Mucosa of descending colon (tissue), 3 donors: ENCODE results near the gene RNU6-1. TPM values are rescaled to one million over a fixed set of nuclear protein-coding genes. Genes with fewer than 3 reads are reported as not detected.

Experiments
- ATAC-seq: fragments of 200-7000 bp; cut with Tn5 transposase; one replicate; pipeline ENCODE4 v1.9.1; 2020; ENCODE audit warnings: mild to moderate bottlenecking, moderate library complexity
- DNase-seq, 3 donors: peaks; one replicate each; pipeline ENCODE4 v3.0.0-alpha.2; 2020
- H3K36me3 ChIP-seq: fragments of 200-600 bp; one replicate; pipeline ENCODE4 v1.8.0; 2021; ENCODE audit warnings: low read depth, mild to moderate bottlenecking
- H3K4me1 ChIP-seq: fragments of 200-600 bp; one replicate; pipeline ENCODE4 v1.8.0; 2021; ENCODE audit warnings: low read depth, mild to moderate bottlenecking
- H3K4me3 ChIP-seq: fragments of 200-600 bp; one replicate; pipeline ENCODE4 v1.8.0; 2021; ENCODE audit warnings: mild to moderate bottlenecking
- H3K9me3 ChIP-seq: fragments of 200-600 bp; one replicate; pipeline ENCODE4 v1.8.0; 2021; ENCODE audit warnings: mild to moderate bottlenecking
- intact Hi-C, 2 donors: fragments of 100-400 bp; cut with DNase I in 1 of 2; cut with micrococcal nuclease in 1 of 2; formaldehyde crosslinking; loops; one replicate each; pipeline versions ENCODE4 v1.11.0 to v1.11.1; 2022; cut with DNase I, micrococcal nuclease
- total RNA-seq, 3 donors: library from RNA; stranded (reverse); fragmentation: NEBNext Ultra II Directional in 2 of 3; extraction: Animal tissue kit (Norgen Biotek cat#: 25700) in 2 of 3; gene quantifications; one replicate each; pipeline versions ENCODE4 v1.2.1 to v1.2.4, GENCODE V29; 2021 to 2023
- TF ChIP-seq, protein P1 (sequence below): fragments of 200-600 bp; IDR thresholded peaks from one replicate; pipeline ENCODE4 v1.8.0; 2022; ENCODE audit warnings: antibody characterized with exemption, mild to moderate bottlenecking
- donor health status: DM: no; HTN: no; CAD: no; lungs with moderate emphysema.
- donor health status: DM: no; HTN: no; CAD: no.
- donor health status: DM: no; HTN: yes; CAD: no.

Gene RNU6-1
- total RNA-seq, 3 donors from 2014 or later = not detected

DNA sequence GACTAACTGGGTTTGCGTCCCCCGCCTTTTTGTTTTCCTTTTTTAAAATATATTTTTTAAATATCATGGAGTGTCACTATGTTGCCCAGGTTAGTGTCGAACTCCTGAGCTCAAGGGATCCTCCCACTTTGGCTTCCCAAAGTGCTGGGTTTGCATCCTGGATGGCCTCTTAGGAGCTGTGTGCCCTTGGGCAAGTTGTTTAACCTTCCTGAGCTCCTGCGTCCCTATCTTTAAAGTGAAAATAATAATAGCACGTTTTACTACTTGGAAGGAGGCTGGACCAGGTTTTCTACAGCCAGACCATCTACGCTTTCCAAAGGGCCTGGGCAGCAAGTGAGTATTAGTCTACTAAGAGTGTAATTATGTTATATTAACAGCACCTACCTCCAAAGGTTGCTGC lies 44.2 kb upstream of the RNU6-1 start:
- no peak for DNase-seq
- TF ChIP-seq, protein P1, sequence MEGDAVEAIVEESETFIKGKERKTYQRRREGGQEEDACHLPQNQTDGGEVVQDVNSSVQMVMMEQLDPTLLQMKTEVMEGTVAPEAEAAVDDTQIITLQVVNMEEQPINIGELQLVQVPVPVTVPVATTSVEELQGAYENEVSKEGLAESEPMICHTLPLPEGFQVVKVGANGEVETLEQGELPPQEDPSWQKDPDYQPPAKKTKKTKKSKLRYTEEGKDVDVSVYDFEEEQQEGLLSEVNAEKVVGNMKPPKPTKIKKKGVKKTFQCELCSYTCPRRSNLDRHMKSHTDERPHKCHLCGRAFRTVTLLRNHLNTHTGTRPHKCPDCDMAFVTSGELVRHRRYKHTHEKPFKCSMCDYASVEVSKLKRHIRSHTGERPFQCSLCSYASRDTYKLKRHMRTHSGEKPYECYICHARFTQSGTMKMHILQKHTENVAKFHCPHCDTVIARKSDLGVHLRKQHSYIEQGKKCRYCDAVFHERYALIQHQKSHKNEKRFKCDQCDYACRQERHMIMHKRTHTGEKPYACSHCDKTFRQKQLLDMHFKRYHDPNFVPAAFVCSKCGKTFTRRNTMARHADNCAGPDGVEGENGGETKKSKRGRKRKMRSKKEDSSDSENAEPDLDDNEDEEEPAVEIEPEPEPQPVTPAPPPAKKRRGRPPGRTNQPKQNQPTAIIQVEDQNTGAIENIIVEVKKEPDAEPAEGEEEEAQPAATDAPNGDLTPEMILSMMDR = no peak
- ATAC-seq = no peak
- Histone ChIP-seq H3K4me3 (no peak overlapping the region), H3K36me3 (no peaks in the 10 kb centered on the region), H3K4me1 (peaks cover 8% of the 10 kb centered on the region), H3K9me3 (no peaks in the 10 kb centered on the region)
- intact Hi-C loops = no loop called here

DNA sequence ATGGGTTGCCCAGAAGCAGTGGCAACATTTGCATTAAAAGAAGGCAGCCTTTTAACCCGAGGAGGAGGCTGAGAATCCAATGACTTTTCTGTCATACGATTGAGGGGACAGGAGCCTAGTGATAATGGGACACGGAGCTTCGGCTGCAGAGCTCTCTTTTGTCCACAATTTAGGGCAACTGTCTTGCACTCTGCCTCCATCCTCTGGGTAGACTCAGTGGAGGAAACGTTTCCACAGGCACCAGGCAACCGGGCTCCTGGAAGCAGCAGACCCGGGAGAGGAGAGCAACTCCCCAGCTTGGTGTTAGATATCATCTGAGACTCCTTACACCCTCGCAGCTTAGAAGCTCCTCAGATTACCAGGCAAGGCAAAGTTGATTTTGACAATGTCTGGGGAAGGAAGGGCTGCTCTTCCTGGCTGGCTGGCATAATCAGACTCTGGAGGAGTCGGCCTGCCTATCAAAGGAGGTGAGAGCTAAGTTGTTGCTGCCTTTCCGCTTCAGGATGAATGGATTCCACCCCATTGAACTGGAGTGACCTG lies 43.5 kb upstream of the RNU6-1 start:
- Histone ChIP-seq H3K9me3 (no peaks in the 10 kb centered on the region), H3K4me3 (no peak overlapping the region), H3K36me3 (no peaks in the 10 kb centered on the region), H3K4me1 (peaks cover 8% of the 10 kb centered on the region)
- TF ChIP-seq, protein P1 = no peak
- DNase-seq (no peak), ATAC-seq (no peak)
- intact Hi-C loops = no loop called here

DNA sequence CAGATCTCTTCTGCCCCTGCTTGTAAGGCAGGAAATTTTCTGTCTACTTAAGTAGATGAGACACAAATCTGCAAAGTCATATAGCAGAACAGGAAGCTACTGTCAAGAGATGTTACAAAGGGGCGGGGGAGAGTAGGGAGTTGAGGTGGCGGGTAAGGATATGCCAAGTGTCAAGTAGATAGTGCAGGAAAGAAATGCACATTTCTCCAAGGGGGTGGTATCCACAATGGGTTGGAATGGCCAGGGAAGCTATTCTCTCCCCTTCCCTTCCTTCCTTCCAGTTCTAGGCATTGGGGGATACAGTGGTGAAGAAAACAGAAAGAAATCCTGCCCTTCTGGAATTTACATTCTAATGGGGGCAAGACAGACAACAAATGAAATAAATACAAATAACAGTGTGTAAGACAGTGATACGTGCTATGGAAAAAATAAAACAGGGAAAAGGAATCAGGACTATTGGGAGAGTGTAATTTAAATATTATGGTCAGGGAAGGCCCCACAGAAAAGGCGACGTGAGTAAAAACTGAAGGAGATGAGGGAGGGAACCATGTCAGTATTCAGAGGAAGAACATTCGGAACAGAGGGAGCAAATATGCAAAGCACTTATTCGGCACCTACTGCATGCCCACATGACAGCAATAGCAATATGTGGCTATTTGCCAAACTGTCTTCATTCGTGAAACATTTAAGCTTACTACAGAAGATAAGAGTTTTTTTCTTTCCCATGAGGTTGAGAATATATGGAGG lies 42.8 kb upstream of the RNU6-1 start:
- peaks cover 8% of the 10 kb centered on the region for H3K4me1 ChIP-seq
- H3K36me3 ChIP-seq = no peaks in the 10 kb centered on the region
- intact Hi-C loops = no loop called here
- no peak overlapping the region for H3K4me3 ChIP-seq
- ATAC-seq (no peak), DNase-seq (no peak)
- H3K9me3 ChIP-seq = no peaks in the 10 kb centered on the region
- TF ChIP-seq, protein P1 = no peak

DNA sequence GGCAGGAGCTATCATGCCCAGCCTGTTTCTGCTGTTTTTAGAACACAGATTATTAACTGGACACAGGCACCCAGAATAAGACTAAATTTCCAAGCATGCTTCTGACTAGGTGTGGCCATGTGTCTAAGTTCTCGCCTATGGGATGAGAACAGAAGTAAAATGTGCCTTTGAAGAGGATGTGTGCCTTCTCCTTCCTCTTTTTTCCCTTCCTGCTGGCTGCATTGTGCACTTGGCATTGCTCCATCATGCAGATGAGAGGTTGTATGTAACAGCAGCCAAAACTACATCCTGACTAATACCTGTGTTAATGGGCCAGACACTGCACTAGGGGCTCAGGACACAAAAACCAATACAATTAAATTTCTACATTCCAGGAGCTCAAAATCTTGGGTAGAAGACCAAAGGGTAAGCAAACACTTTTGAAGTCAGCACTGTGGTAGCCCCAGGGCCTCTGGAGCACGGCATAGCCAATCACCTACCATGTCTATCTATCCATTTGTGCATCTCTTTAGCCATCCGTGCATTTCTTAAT lies 40.9 kb upstream of the RNU6-1 start:
- ATAC-seq = no peak
- Histone ChIP-seq H3K4me1 (peaks cover 8% of the 10 kb centered on the region), H3K9me3 (no peaks in the 10 kb centered on the region), H3K4me3 (no peak overlapping the region), H3K36me3 (no peaks in the 10 kb centered on the region)
- intact Hi-C loops = no loop called here
- TF ChIP-seq, protein P1 = no peak
- DNase-seq = peak in 1 of 3 donors; percentile 29

DNA sequence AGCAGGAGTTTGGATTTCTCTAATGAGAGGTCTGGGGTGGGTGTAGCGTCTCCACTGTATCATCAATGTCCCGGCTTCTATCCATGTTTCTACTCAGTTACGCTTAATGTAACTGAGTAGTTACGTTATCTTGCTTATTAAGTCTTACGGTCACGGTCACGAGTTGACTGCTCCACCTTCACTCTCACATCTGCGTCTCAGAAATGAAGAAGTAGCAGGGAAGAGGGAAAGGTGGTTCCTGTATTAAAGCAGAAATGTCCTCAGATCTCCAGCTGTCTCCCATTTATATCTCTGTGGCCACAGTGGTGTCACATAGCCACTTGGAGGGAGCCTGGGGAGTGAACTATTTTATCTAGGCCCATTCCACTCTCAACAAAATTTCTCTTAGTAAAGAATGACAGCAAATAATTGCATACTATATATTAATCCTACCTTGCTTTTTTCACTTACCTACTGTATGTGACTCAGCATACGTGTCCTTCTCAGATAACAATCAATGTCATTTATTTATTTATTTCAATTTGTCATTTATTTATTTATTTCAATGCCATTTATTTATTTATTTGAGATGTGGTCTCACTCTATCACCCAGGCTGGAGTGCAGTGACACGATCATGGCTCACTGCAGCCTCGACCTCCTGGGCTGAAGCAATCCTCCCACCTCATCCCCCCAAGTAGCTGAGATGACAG lies 39.7 kb upstream of the RNU6-1 start:
- intact Hi-C loops = no loop called here
- ATAC-seq = no peak
- H3K36me3 ChIP-seq = no peaks in the 10 kb centered on the region
- no peak overlapping the region for H3K4me3 ChIP-seq
- H3K9me3 ChIP-seq = no peaks in the 10 kb centered on the region
- no peak for DNase-seq
- TF ChIP-seq, protein P1 = no peak
- no peaks in the 10 kb centered on the region for H3K4me1 ChIP-seq
